Heart right ventricle (tissue), 16 donors: Measurements from ENCODE around the gene ATG4D. TPM values are rescaled to one million over a fixed set of nuclear protein-coding genes. Genes with fewer than 3 reads are reported as not detected.

Source experiments
- ATAC-seq, 8 donors: fragments of 200-7000 bp; cut with Tn5 transposase; one replicate each; pipeline ENCODE4 v1.9.1; 2020; ENCODE audit warnings: mild to moderate bottlenecking in 8 of 8, moderate library complexity in 8 of 8, moderate number of reproducible peaks in 1 of 8
- DNase-seq, 2 donors: peaks; one replicate each; pipeline ENCODE4 v3.0.0-alpha.2; 2020
- H3K27ac ChIP-seq, 10 donors: fragments of 200-600 bp; sonication (generic) in 2 of 10; one replicate each; pipeline versions ENCODE4 v1.5.0 to v1.8.0; 2020 to 2022; ENCODE audit warnings: mild to moderate bottlenecking in 3 of 10
- H3K27me3 ChIP-seq, 7 donors: fragments of 200-600 bp; one replicate each; pipeline ENCODE4 v1.8.0; 2021 to 2022; ENCODE audit warnings: mild to moderate bottlenecking in 2 of 7
- H3K36me3 ChIP-seq, 9 donors: fragments of 200-600 bp; sonication (generic) in 1 of 9; one replicate each; pipeline versions ENCODE4 v1.5.0 to v1.8.0; 2020 to 2022; ENCODE audit warnings: mild to moderate bottlenecking in 2 of 9
- H3K4me1 ChIP-seq, 9 donors: fragments of 200-600 bp; sonication (generic) in 1 of 9; one replicate each; pipeline versions ENCODE4 v1.5.0 to v1.8.0; 2020 to 2022; ENCODE audit warnings: mild to moderate bottlenecking in 4 of 9
- H3K4me3 ChIP-seq, 10 donors: fragments of 200-600 bp; sonication (generic) in 2 of 10; one replicate each; pipeline versions ENCODE4 v1.5.0 to v1.8.0; 2020 to 2022; ENCODE audit warnings: mild to moderate bottlenecking in 7 of 10, moderate library complexity in 2 of 10
- H3K9me3 ChIP-seq, 11 donors: fragments of 200-600 bp in 10 of 11; sonication (generic) in 2 of 11; one replicate each; pipeline versions ENCODE4 v1.5.0 to v1.8.0; 2013 to 2022; ENCODE audit warnings: mild to moderate bottlenecking in 2 of 11, control low read depth in 1 of 11, moderate library complexity in 1 of 11
- WGBS, 2 donors: extraction: QIAGEN DNeasy Blood & Tissue Kit; methylation state at CpG; one replicate each; pipeline ENCODE4 v1.1.7; 2013; ENCODE audit warnings: inconsistent platforms in 1 of 2; 5-methylcytosine and 5-hydroxymethylcytosine counted together
- intact Hi-C, 10 donors: fragments of 100-400 bp; cut with DNase I; formaldehyde crosslinking; loops; one replicate each; pipeline versions ENCODE4 v1.11.1 to v1.14.2; 2022
- polyA plus RNA-seq, 2 donors: library from polyadenylated mRNA; stranded (reverse); fragments of 200-250 nt; gene quantifications; one replicate each; pipeline ENCODE4 v1.2.3, GENCODE V29; 2013
- total RNA-seq, 10 donors: library from RNA; stranded (reverse); fragmentation: NEBNext Ultra II Directional in 3 of 10; extraction: Animal tissue kit (Norgen Biotek cat#: 25700) in 3 of 10; gene quantifications; one replicate each; pipeline versions ENCODE4 v1.2.1 to v1.2.4, GENCODE V29; 2021 to 2023
- TF ChIP-seq, protein P1 (sequence below), 9 donors: fragments of 200-600 bp; sonication (generic) in 2 of 9; IDR thresholded peaks; one replicate each; pipeline versions ENCODE4 v1.5.0 to v1.8.0; 2021 to 2022; ENCODE audit warnings: antibody characterized with exemption in 9 of 9, mild to moderate bottlenecking in 5 of 9, moderate library complexity in 1 of 9
- donor health status: Arrhythmogenic right ventricular cardiomyopathy.
- donor health status: ischemic (EF 13 %, LVEDD 7.1; RV severe dilation, severe dysfunction).
- donor health status: healthy with polysubstance abuse.
- donor health status: DM: no; HTN: yes; CAD: no.
- donor health status: DM: no; HTN: no; CAD: no.
- donor health status: ischemic (EF 25% LVEDD 6.9; RV normal size, moderate dysfunction).
- donor health status: ischemic (EF 25% LVEDD 5.7; RV mildly dilated, moderate dysfunction).
- donor health status: healthy.
- donor health status: DM: yes; HTN: yes; CAD: no.
- donor health status: Ischemic cardiomyopathy.
- donor health status: ischemic (EF 35%, LVEDD 5.7; RV mildly dilated, moderate dysfunction).
- donor health status: nonischemic (EF 11% LVEDD 7.7; RV severe dilation, severe dysfunction).
- donor health status: DM: yes; HTN: yes; CAD: no.
- donor health status: PGD.
- donor health status: ischemic (EF 29% LVEDD 5.4; RV normal size, mild dysfunction).
- donor health status: nonischemic (EF 23%, LVEDD 6.1; RV moderate dilation, normal function).

ATG4D gene
- total and polyA plus RNA-seq, 12 donors: 47.6 to 66.2 (median 57.3) TPM

DNA sequence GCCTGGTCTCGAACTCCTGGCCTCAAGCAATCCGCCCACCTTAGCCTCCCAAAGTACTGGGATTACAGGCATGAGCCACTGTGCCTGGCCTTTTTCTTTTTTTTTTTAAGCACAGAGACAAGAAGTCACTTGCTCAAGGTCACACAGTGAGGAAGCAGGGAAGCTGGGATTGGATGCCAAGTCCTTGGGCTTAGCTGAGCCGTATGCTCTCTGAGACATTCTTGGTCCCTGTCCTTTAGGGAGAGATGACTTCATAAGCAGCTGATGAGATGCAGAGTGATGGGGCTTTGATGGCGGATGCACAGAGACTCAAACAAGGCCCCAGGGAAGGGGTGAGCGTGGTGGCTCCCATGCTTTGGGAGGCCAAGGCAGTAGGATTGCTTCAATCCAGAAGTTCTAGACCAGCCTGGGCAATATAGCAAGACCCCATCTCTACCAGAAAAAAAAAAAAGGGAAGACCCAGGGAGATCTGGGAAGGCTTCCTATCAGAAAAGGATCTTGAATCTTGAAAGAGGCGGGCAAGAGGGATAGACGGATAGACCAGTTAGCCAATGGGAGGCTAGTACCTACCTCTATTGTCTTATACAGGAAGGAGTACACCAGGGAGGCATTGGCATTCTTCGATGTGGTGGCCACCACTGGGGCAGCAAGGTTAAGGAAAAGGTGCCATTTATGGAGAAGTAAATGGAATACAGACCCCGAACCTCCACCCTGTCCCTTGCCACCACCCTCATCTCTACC is 39.5 kb downstream of the ATG4D start:
- Histone ChIP-seq H3K27me3 (peaks cover 0 to 21% (median 17%) of the 10 kb centered on the region in 7 donors), H3K4me1 (peaks cover 0 to 13% (median 0%) of the 10 kb centered on the region in 9 donors), H3K36me3 (no peaks in the 10 kb centered on the region), H3K9me3 (no peaks in the 10 kb centered on the region), H3K27ac (no peak overlapping the region), H3K4me3 (no peak overlapping the region)
- TF ChIP-seq, protein P1, sequence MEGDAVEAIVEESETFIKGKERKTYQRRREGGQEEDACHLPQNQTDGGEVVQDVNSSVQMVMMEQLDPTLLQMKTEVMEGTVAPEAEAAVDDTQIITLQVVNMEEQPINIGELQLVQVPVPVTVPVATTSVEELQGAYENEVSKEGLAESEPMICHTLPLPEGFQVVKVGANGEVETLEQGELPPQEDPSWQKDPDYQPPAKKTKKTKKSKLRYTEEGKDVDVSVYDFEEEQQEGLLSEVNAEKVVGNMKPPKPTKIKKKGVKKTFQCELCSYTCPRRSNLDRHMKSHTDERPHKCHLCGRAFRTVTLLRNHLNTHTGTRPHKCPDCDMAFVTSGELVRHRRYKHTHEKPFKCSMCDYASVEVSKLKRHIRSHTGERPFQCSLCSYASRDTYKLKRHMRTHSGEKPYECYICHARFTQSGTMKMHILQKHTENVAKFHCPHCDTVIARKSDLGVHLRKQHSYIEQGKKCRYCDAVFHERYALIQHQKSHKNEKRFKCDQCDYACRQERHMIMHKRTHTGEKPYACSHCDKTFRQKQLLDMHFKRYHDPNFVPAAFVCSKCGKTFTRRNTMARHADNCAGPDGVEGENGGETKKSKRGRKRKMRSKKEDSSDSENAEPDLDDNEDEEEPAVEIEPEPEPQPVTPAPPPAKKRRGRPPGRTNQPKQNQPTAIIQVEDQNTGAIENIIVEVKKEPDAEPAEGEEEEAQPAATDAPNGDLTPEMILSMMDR (IDR thresholded peaks at IDR 0.05): no peak
- intact Hi-C loops: loop anchor here in 5 of 10 donors (5.0 to 10.0 kb wide), 2 partner anchors 114 to 212 kb away; no protein-coding TSS in a partner anchor
- no peak for DNase-seq
- 80 to 88% methylated on average over 9 of the region's 9 CpGs for WGBS, 2 donors
- ATAC-seq: no peak

GRCh38 chr19:10586396-10586795 is 42.7 kb downstream of the ATG4D start:
- peaks cover 0 to 30% (median 26%) of the 10 kb centered on the region in 7 donors for H3K27me3 ChIP-seq
- 75 to 76% methylated on average over 6 of the region's 6 CpGs for WGBS, 2 donors
- peaks cover 0 to 8% (median 0%) of the 10 kb centered on the region in 9 donors for H3K4me1 ChIP-seq
- H3K27ac ChIP-seq: no peak overlapping the region
- TF ChIP-seq, protein P1 (IDR thresholded peaks at IDR 0.05): no peak
- H3K9me3 ChIP-seq: no peaks in the 10 kb centered on the region
- intact Hi-C loops: loop anchor here in 1 of 10 donors (10.0 kb wide), 1 partner anchor 208 kb away; no protein-coding TSS in a partner anchor
- H3K36me3 ChIP-seq: no peaks in the 10 kb centered on the region
- DNase-seq (no peak), ATAC-seq (no peak)
- no peak overlapping the region for H3K4me3 ChIP-seq

GRCh38 chr19:10587022-10587838 is 43.5 kb downstream of the ATG4D start, which contains the start of gene AP1M2:
Gene AP1M2, minus strand, starts transcription at chr19:10587312. Its CDS starts 81 bp downstream, at chr19:10587231.
- no peak within 1 kb of the TSS for H3K4me3 ChIP-seq
- H3K36me3 ChIP-seq: no peaks in the 10 kb centered on the region
- DNase-seq: no peak
- H3K9me3 ChIP-seq: no peaks in the 10 kb centered on the region
- intact Hi-C loops: loop anchor here in 1 of 10 donors (10.0 kb wide), 1 partner anchor 208 kb away; no protein-coding TSS in a partner anchor
- H3K4me1 ChIP-seq: peaks cover 0 to 10% (median 0%) of the 10 kb centered on the region in 9 donors
- H3K27me3 ChIP-seq: peaks cover 0 to 30% (median 26%) of the 10 kb centered on the region in 7 donors
- WGBS, 2 donors: 19 to 23% methylated on average over 34 to 35 of the region's 35 CpGs
- no peak for ATAC-seq
- no peak within 1 kb of the TSS for H3K27ac ChIP-seq
- TF ChIP-seq, protein P1 (IDR thresholded peaks at IDR 0.05): no peak

DNA sequence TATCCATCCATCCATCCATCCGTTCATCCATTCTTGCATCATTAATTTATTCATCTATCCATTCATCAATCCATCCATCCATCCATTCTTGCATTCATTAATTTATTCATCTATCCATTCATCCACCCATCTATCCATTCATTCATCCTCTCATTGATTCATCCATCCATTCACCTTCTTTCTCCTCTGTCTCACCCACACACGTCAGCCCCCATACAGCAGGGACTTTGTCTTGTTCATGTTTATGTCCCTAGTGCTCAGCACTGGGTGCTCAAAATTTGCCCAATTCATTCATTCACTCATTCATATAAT is 44.1 kb downstream of the ATG4D start:
- no peak overlapping the region for H3K4me3 ChIP-seq
- TF ChIP-seq, protein P1 (IDR thresholded peaks at IDR 0.05): no peak
- ATAC-seq (no peak), DNase-seq (no peak)
- H3K36me3 ChIP-seq: no peaks in the 10 kb centered on the region
- WGBS, 2 donors: 86 to 92% methylated on average over 2 of the region's 2 CpGs
- no peaks in the 10 kb centered on the region for H3K9me3 ChIP-seq
- H3K27ac ChIP-seq: no peak overlapping the region
- intact Hi-C loops: loop anchor here in 2 of 10 donors (2.0 to 10.0 kb wide), 2 partner anchors 49 to 207 kb away; no protein-coding TSS in a partner anchor
- peaks cover 0 to 14% (median 0%) of the 10 kb centered on the region in 9 donors for H3K4me1 ChIP-seq
- H3K27me3 ChIP-seq: peaks cover 0 to 30% (median 26%) of the 10 kb centered on the region in 7 donors
